DMS53 treated with DMSO at 0.1 percent for 48 hours (cell line): ENCODE data around the gene ABCA9.
"Not testable (repeated sequence)": the region's sequence is repeated elsewhere in the genome, so short reads cannot be mapped to it uniquely, and the experiment has no call there.

Experiments
- DNase-seq: peaks from one replicate; lab custom pipeline; 2025; ENCODE audit not compliant: unreplicated experiment; lab: John Stamatoyannopoulos, UW

ABCA9 gene, protein sequence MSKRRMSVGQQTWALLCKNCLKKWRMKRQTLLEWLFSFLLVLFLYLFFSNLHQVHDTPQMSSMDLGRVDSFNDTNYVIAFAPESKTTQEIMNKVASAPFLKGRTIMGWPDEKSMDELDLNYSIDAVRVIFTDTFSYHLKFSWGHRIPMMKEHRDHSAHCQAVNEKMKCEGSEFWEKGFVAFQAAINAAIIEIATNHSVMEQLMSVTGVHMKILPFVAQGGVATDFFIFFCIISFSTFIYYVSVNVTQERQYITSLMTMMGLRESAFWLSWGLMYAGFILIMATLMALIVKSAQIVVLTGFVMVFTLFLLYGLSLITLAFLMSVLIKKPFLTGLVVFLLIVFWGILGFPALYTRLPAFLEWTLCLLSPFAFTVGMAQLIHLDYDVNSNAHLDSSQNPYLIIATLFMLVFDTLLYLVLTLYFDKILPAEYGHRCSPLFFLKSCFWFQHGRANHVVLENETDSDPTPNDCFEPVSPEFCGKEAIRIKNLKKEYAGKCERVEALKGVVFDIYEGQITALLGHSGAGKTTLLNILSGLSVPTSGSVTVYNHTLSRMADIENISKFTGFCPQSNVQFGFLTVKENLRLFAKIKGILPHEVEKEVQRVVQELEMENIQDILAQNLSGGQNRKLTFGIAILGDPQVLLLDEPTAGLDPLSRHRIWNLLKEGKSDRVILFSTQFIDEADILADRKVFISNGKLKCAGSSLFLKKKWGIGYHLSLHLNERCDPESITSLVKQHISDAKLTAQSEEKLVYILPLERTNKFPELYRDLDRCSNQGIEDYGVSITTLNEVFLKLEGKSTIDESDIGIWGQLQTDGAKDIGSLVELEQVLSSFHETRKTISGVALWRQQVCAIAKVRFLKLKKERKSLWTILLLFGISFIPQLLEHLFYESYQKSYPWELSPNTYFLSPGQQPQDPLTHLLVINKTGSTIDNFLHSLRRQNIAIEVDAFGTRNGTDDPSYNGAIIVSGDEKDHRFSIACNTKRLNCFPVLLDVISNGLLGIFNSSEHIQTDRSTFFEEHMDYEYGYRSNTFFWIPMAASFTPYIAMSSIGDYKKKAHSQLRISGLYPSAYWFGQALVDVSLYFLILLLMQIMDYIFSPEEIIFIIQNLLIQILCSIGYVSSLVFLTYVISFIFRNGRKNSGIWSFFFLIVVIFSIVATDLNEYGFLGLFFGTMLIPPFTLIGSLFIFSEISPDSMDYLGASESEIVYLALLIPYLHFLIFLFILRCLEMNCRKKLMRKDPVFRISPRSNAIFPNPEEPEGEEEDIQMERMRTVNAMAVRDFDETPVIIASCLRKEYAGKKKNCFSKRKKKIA (N-terminal part only)

DNA sequence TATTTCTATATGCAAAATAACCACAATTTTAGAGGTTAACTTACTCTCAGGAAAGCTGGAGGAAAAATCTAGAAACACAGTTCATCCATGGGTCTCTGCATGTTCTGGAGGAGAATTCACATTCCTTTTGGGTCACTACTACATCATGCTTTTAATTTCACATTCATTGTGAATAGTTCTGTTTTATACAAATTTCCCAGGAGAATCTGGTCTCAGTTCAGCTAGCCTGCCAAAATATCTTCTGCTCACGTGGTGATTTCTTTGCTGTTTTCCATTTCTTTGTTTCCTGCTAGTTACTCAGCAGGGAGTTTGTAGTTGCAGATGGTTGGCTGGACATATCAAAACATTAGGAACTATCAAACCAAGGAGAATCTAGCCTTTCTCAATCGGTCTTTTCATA, at the start of gene ABCA9:
Gene ABCA9, minus strand, starts transcription at position 106 of the 400 bp plus-strand sequence. CDS start 9,801 bp downstream, outside the sequence.
- DNase-seq: no peak

DNA sequence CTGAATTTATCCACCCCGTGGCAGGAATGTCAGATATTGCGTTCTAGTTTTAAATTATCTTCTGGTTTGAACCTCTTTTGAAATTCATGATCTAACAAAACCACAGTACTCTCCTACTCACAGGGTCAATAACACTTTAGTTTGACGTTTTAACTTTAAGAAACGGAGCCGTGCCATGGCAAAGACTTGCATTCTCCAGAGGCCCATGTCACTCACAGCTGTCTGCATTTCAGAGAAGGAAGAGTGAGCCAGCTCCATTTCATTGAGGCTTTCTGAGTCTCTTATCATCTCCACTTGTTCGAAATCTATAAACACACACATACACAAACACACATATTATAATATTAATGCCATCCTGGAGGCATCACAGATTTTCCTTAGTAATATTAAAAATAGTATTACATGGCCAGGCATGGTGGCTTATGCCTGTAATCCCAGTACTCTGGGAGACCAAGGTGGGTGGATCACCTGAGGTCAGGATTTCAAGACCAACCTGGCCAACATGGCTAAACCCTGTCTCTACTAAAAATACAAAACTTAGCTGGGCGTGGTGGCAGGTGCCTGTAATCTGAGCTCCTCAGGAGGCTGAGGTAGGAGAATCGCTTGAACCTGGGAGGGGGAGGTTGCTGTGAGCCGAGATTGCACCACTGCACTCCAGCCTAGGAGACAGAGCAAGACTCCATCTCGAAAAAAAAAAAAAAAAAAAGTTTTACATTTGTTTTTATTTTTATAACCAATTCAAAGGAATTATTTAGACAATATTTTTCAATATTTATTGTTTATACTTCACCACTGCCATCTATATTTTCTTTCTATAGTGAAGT, 45.4 kb upstream of the ABCA9 start:
- no peak for DNase-seq

DNA sequence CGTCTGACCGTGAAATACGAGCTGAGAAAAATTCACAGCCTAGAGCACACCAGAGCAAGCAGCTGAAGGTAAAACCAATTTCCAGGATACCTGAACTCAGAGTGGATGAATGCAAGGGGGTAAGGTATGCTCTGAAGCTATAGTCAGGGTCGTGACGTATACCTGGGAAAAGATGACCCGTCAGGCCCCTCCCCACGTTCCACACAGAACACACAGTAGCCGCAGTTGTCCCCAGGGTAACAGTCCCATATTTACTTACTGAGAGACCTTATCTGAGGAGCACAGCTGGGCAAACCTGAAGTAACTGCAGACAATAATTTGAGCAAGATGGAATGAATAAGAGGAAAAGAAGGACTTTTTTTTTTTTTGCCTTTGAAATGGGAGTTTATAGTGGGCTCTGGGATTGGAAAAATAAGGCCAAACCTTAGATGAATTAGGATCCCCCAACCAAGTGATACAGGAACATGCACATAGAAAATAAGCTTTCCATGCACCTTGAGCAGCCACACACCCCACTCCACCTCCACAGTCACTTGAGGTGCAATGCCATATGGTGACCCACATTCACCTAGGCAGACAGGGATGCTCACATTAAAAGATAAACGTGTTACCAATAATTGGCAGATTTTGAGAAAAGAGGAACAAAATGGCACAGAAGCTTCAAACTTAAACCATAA, 43.0 kb upstream of the ABCA9 start:
- no peak for DNase-seq

DNA sequence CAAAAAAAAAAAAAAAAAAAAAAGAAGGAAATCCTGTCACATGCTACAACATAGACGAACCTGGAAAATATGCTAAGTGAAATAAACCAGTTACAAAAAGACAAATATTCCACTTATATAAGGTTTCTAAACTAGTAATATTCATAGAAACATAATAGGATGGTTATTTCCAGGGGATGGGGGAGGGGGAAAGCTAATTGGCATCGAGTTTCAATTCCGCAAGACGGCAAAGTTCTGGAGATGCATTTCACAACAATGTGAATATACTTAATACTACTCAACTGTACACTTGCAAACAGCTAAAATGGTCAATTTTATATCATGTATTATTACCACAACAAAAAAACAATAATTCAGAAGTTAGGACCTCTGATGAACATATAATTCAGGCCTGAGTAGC, 37.9 kb upstream of the ABCA9 start:
- DNase-seq: no peak

DNA sequence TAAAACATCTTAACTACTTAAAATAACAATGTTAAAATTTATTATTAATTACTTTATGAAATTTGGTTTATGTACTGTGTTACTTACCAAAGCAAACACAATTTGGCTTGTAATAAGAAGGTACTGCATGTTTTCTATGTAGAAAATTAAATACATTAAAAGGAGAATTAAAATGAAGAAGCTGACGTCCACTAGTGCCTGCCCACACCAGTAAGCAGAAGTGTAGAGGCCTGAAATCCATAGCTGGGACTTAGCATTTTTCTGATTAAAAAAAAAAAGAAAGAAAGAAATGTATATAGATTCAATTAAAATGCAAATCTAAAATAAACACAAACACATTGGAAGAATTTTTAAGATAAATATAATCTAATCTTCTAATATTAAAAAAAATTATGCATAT, 35.8 kb upstream of the ABCA9 start:
- DNase-seq: no peak

DNA sequence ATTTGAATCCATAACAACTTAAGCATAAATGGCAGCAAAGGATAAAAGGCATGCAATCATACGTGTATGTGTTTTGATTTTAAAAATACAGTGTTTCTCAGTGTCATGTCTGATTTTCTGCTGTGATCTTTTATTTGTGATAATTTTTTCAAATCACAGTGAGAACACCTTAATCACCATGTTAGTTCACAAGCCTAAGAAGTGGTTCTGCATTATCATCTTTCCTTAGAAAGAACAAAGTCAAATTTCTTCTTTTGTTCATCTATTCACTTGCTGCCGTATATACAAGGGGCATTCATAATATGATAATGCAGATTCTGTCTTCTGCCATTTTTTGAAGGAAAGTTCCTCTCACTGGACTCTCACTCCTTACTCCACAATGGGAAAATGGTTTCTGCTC, 33.3 kb upstream of the ABCA9 start:
- no peak for DNase-seq

DNA sequence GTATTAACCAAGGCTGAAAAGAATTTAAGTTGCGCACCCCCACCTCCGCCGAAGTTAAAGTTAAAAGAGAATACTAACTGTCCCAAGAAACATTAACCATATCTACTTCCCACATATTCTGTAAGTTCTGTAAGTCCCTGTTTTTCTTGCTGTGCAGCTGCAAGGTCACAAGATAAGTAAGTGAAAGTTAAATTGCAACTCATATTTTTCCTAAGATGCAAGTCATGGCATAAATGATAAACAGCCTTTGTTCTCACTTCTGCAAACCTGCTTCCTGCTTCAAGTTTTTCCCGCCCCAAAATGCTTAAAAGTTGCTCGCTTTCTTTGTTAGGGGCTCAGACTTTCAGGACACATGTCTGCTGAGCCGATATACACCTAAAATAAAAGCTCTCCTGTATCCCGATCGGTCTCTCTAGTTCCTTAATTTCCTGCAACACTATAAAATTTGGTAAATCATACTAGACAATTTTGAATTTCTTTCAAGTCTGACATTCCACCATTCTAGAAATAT, 32.6 kb upstream of the ABCA9 start:
- no peak for DNase-seq

DNA sequence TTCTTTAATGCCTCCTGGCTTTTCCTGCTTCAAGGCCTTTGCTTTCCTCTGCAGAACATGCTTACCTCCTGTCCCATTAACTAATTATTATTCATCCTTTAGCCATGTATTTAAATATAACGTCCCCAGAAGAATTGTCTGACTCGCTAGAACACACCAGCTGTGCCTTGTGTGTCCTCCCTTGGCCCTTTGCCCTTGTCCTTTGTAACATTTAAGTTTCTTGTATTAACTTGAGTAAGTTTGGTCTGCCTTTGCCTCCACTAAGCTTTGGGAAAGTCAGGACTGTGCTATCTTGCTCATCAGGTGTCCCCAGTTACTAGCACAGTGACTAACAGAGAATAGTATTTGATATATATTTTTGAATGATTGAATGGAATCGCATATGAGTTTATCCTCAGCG, 29.6 kb upstream of the ABCA9 start:
- DNase-seq: no peak

DNA sequence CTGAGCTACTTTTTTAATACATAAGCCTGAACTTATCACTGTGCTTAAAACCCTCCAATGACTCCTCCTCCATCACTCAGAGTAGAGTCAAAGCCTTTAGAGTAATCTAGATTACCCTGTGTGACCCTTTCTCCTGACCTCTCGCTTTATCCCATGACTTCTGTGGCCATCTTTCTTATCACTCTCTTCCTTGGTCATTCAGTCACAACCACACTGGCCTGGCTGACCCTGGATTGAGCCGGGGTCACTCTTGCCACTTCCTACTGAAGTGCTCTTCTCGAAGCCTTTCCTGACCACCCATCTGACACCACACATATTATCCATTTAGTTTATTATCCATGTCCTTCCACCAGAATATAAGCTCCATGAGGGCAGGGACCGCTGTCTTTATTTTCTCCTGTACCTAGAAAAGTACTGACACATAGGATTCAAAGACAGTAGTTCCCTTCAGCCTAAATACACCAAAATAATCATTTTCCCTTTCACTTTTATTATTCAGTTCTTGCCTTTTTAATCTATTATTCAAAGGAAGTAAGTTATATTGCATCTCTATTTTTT, 28.0 kb upstream of the ABCA9 start:
- DNase-seq: no peak

DNA sequence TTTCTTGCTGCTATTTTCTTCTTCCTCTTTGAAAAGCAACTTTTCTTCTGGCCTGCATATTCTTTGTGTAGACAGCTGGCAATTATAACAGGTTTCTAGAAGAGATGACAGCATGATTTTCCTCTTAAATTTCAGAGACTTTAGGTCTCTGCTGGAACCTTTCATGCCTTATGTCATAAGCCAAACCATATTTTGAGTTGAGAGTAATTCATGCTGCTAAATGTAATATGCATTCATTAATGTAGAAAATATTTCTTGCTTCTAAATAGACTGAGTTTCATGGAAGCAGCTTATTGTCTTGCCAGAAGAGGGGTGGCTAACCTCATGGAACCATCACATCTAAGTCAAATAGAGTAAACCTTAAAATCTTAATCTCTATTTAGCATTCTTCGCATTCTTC, 25.9 kb upstream of the ABCA9 start:
- no peak for DNase-seq

DNA sequence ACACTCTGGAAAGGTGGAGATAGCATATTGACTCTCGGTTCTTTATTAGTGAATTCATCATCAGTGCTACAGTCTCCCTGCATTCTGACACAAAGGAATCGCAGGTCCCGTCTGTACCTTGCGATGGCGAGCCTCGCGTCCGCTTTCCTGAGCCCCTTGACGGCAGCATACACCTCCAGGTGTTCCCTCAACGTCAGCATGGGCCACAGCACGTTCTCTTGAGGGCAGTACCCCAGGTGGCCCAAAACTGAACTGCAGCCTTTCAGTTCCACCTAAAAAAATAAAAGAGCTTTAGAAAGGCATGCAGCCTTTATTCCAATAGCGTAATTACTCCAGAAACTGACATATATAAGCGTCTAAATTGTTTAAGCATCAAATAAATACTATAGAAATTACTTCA, 24.2 kb upstream of the ABCA9 start:
- peak; percentile 70 for DNase-seq

DNA sequence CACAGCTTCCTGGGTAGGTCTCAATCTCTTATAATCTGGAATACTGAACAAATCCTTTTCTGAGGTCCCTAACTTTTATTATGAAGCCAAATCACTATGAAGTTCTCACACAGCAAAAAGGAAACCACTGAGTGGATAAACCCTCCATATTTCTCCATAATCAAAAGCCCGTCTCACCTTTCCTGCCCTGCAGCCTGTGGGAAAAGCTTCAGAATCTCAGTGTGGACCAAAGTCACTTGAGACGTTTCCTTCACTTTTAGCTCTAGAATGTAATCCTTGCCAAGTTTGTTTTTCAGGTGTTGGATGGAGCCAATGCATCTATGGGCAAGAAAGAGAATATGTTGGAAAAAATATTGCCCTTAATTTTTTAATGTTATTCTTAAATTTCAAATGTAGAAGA, 22.0 kb upstream of the ABCA9 start:
- no peak for DNase-seq

DNA sequence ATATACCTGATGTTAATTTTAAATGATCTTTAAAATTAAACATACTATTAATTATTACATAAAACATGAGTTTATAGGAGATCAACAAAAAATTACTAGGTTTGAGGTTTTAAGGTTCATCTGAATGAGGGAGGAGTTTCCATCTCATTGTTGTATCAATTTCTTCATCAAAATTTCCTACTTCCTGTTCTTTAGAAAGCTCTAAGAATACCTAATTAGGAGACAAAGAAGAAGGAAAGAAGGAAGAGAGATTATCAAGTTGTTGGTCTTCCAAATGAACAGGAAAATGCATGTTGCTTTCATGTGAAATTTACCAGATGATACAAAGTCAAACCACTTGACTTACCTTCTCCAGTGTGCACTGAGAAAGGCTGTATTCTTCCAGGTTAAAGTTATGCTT, 18.1 kb upstream of the ABCA9 start:
- DNase-seq: no peak

DNA sequence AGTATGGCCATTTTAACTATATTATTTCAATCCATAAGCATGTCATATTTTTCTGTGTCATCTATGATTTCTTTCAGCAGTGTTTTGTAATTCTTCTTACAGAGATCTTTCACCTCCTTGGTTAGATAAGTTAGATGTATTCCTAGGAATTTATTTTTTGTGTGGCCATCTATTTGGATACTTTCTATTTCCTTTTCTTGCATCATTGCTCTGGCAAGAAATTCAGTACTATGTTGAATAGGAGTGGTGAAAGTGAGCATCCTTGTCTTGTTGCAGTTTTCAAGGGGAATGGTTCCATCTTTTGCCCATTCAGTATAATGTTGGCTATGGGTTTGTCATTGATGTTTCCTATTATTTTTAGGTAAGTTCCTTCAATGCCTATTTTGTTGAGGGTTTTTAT, 15.1 kb upstream of the ABCA9 start:
- DNase-seq: no peak

DNA sequence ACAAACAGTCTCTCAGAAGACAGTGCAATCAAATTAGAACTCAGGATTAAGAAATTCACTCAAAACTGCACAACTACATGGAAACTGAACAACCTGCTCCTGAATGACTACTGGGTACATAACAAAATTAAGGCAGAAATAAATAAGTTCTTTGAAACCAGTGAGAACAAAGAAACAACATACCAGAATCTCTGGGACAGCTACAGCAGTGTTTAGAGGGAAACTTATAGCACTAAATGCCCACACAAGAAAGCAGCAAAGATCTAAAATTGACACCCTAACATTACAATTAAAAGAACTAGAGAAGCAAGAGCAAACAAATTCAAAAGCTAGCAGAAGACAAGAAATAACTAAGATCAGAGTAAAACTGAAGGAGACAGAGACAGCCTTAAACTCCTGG, 12.7 kb upstream of the ABCA9 start:
- DNase-seq: not testable (repeated sequence)

DNA sequence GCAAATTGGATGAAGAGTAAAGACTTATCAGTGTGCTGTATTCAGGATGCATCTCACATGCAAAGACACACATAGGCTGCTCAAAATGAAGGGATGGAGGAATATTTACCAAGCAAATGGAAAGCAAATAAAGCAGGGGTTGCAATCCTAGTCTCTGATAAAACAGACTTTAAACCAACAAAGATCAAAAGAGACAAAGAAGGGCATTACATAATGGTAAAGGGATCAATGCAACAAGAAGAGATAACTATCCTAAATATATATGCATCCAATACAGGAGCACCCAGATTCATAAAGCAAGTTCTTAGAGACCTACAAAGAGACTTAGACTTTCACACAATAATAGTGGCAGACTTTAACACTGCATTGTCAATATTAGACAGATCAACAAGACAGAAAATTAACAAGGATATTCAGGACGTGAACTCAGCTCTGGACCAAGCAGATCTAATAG, 12.1 kb upstream of the ABCA9 start:
- DNase-seq: not testable (repeated sequence)

DNA sequence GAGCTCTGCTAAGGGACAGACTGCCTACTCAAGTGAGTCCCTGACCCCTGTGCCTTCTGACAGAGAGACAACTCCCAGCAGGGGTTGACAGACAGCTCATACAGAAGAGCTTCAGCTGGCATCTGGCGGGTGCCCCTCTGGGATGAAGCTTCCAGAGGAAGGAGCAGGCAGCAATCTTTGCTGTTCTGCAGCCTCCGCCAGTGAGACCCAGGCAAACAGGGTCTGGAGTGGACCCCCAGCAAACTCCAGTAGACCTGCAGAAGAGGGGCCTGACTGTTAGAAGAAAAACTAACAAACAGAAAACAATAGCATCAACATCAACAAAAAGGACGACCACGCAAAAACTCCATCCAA, 10.5 kb upstream of the ABCA9 start:
- DNase-seq: not testable (repeated sequence)

DNA sequence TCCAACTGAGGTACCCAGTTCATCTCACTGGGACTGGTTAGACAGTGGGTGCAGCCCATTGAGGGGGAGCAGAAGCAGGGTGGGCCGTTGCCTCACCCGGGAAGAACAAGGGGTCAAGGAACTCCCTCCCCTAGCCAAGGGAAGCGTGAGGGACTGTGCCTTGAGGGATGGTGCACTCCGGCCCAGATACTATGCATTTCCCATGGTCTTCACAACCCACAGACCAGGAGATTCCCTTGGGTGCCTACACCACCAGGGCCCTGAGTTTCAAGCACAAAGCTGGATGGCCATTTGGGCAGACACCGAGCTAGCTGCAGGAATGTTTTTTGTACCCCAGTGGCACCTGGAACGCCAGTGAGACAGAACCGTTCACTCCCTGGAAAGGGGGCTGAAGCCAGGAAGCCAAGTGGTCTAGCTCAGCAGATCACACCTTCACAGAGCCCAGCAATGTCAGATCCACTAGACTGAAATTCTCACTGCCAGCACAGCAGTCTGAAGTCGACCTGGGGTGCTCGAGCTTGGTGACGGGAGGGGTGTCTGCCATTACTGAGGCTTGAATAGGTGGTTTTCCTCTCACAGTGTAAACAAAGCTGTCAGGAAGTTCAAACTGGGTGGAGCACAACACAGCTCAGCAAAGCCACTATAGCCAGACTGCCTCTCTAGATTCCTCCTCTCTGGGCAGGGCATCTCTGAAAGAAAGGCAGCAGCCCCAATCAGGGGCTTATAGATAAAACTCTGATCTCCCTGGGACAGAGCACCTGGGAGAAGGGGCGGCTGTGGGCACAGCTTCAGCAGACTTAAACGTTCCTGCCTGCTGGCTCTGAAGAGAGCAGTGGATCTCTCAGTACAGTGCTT, 9.9 kb upstream of the ABCA9 start:
- DNase-seq: peak; percentile 22
